Naive B cell (primary cell): ENCODE measurements around the gene TBC1D32. TPM values are rescaled to one million over a fixed set of nuclear protein-coding genes. Genes with fewer than 3 reads are reported as not detected.

Experiments
- ATAC-seq, 2 donors: fragments of 150-1000 bp; cut with Tn5 transposase; 2 replicates each; pipeline ENCODE4 v1.10.0; 2021; ENCODE audit warnings: low read depth in 2 of 2, mild to moderate bottlenecking in 2 of 2, moderate library complexity in 2 of 2
- DNase-seq: peaks from one replicate; pipeline ENCODE4 v3.0.0; 2022
- H3K27ac Mint-ChIP-seq, 6 donors: one replicate each; pipeline ENCODE4 v1.8.0; 2020 to 2022; ENCODE audit warnings: mild to moderate bottlenecking in 6 of 6, mixed read lengths in 6 of 6, moderate library complexity in 5 of 6, inconsistent platforms in 2 of 6
- H3K27me3 Mint-ChIP-seq, 3 donors: one replicate each; pipeline ENCODE4 v1.8.0; 2021 to 2022; ENCODE audit warnings: mixed read lengths in 3 of 3, mild to moderate bottlenecking in 1 of 3
- H3K36me3 Mint-ChIP-seq, 2 donors: one replicate each; pipeline ENCODE4 v1.8.0; 2020 to 2022; ENCODE audit warnings: mixed read lengths in 2 of 2, inconsistent platforms in 1 of 2, mild to moderate bottlenecking in 1 of 2
- H3K4me1 Mint-ChIP-seq, 3 donors: one replicate each; pipeline ENCODE4 v1.8.0; 2020 to 2022; ENCODE audit warnings: mixed read lengths in 3 of 3, inconsistent platforms in 1 of 3, mild to moderate bottlenecking in 1 of 3, moderate library complexity in 1 of 3
- H3K4me3 Mint-ChIP-seq, 8 donors: one replicate each; pipeline ENCODE4 v1.8.0; 2020 to 2022; ENCODE audit warnings: mild to moderate bottlenecking in 8 of 8, mixed read lengths in 8 of 8, moderate library complexity in 8 of 8, inconsistent platforms in 2 of 8
- H3K9me3 Mint-ChIP-seq, 7 donors: one replicate each; pipeline ENCODE4 v1.8.0; 2020 to 2022; ENCODE audit warnings: mixed read lengths in 7 of 7, mild to moderate bottlenecking in 5 of 7, inconsistent platforms in 2 of 7, moderate library complexity in 1 of 7
- polyA plus RNA-seq, 6 donors: library from polyadenylated mRNA; unstranded; fragments of 300-500 nt; fragmentation: Illumina TruSeq; gene quantifications; one replicate each; pipeline ENCODE4 v1.2.3, GENCODE V29; 2021; ENCODE audit warnings: low read depth in 6 of 6

Gene TBC1D32
- polyA plus RNA-seq, 6 donors from 2014 or later, result 1.2 to 6.0 (median 3.7) TPM

DNA sequence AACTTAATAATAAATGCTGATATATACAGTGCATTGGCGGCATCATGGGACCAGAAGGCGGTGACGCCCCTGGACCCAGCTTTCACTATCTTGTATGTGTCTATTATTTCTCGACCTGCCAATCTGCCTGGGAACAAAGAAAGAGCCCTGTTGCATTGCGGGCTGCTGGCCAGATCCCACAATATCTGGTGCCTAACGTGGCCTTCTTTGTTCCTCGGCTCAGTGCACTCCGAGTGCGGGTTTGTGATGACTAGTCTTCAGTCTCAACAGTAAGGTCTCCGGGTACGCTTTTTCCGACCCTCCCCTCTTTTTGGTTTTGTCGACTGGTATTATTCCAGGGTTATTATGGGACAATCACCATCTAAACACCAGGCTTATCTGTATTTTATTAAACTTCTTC, 291.5 kb downstream of the TBC1D32 start:
- Mint-ChIP-seq H3K9me3 (peaks cover 0 to 8% (median 4%) of the 10 kb centered on the region in 7 donors), H3K4me3 (no peak overlapping the region), H3K36me3 (no peaks in the 10 kb centered on the region), H3K27me3 (peaks cover 0 to 5% (median 0%) of the 10 kb centered on the region in 3 donors), H3K4me1 (no peaks in the 10 kb centered on the region), H3K27ac (no peak overlapping the region)
- DNase-seq (no peak), ATAC-seq (no peak)

DNA sequence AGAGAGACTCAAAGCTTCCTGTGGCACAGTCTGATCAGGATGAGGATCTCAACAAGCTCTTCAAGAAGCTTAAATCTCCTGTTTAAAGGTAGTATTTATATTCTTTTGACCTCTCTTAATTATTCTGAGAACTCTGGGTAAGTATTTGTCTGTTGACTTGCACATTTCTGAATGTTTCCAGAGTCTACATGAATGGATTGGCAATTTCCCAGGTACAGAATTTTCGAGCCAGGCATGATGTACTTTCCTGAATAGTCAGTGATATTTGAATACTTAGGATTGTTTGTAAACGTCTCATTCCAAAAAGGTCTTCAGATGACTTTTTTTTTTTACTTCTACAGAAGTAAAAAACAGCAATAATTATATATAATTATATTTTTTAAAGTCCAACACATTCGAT, 293.4 kb downstream of the TBC1D32 start:
- H3K27me3 Mint-ChIP-seq, result peaks cover 0 to 5% (median 0%) of the 10 kb centered on the region in 3 donors

DNA sequence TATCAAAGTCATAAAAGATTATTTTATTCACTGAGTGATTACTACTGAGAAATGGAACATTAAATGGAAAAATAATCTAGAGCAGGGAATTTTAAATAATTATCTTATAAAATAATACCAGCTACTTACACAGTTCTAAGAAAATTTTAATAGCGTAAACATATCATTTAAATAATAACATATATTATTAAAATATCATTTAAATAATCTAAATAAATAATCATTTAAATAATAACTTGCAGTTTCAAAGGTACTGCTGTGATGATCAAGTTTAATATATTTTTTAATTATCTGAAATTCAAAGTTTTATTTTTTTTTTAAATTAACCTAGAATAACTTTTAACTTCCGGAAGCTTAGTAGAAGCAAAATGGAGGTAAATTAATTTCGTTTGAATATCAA, 301.2 kb downstream of the TBC1D32 start:
- no peak overlapping the region for H3K4me3 Mint-ChIP-seq

More for the DNA sequence above, 293.4 kb downstream of the TBC1D32 start:
- DNase-seq, result no peak
- H3K4me1 Mint-ChIP-seq, result no peaks in the 10 kb centered on the region
- H3K9me3 Mint-ChIP-seq, result peaks cover 0 to 8% (median 4%) of the 10 kb centered on the region in 7 donors
- no peak for ATAC-seq
- H3K36me3 Mint-ChIP-seq, result no peaks in the 10 kb centered on the region
- no peak overlapping the region for H3K27ac Mint-ChIP-seq
- H3K4me3 Mint-ChIP-seq, result no peak overlapping the region

DNA sequence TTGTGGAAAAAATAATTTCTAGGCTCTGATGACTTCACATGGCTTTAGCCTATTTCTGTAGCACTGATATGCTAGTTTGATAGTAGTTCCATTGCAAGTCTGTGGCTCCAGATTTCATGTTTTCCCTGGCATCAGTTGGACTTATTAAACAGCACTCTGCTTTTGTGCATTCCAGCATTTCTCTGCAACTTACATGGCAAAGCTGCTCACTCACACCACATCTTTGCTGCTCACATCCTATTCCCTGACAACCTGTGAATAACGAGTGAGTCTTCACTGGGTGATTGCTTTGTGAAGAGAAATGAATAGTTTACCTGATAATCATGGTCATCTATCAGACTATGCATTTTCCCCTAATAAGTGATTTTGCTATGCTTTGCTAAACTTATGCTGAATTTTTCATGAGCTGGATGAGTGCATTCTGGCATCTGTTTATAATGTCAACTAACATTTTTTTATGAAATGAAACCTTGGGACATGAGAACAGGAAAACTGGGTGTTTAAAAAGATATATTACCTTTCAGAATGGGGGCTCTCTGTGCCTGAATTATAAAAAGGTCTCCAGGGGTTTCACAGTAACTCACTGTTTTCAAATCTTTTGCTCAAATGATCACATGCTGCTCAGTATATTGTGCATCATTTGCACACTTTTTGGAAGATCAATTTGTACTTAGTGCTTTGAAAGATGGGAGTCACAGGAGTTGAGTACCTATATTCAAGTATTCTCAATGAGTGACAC, 301.8 kb downstream of the TBC1D32 start:
- ATAC-seq (no peak), DNase-seq (no peak)
- H3K27me3 Mint-ChIP-seq, result no peaks in the 10 kb centered on the region
- no peaks in the 10 kb centered on the region for H3K36me3 Mint-ChIP-seq
- H3K4me3 Mint-ChIP-seq, result no peak overlapping the region
- H3K4me1 Mint-ChIP-seq, result no peaks in the 10 kb centered on the region
- no peak overlapping the region for H3K27ac Mint-ChIP-seq
- no peaks in the 10 kb centered on the region for H3K9me3 Mint-ChIP-seq

More for the DNA sequence above, 301.2 kb downstream of the TBC1D32 start:
- Mint-ChIP-seq H3K36me3 (no peaks in the 10 kb centered on the region), H3K27me3 (no peaks in the 10 kb centered on the region), H3K4me1 (no peaks in the 10 kb centered on the region), H3K9me3 (no peaks in the 10 kb centered on the region), H3K27ac (no peak overlapping the region)
- no peak for DNase-seq
- ATAC-seq, result no peak

Other genes with a start within 250 kb of the TBC1D32 start
- gene GJA1, start 101.2 kb upstream of the TBC1D32 start, polyA plus RNA-seq, result not detected